Fibroblast of mammary gland (primary cell): Measurements from ENCODE around the gene ASPDH.

ENCODE experiments used
- DNase-seq: peaks from one replicate; pipeline ENCODE4 v3.0.0-alpha.2; 2010; ENCODE audit warnings: low read depth
- H3K4me3 ChIP-seq: 2 replicates; pipeline ENCODE4 v1.5.1; 2011; ENCODE audit warnings: low read depth, mild to moderate bottlenecking, low read length, moderate library complexity; ENCODE audit not compliant: control insufficient read depth
- CTCF ChIP-seq: conservative IDR thresholded peaks from 2 replicates; pipeline ENCODE4 v1.5.1; 2011; ENCODE audit warnings: low read depth, low read length, inconsistent platforms; ENCODE audit not compliant: control insufficient read depth, insufficient read depth

The ASPDH gene

DNA sequence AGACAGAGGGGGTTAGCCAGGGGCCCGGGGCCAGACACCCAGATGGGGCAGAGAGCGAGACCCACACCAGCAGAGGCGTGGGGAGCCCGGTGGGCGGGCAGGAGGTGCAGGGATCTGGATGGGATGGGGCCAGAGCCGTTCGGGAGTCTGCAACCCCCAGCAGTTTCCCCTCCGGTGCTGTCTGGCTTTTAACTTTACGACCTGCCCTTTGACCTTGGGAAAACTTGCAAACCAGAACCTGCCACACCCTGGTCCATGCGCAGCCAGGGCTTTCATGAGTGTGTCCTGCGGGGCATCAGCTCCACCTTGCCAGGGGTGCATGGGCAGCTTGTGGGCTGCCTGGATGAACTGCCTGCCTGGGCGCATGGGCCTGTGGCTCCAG, 12.5 kb downstream of the ASPDH start:
- no peak for TF ChIP-seq CTCF
- H3K4me3 ChIP-seq: no peak overlapping the region
- no peak for DNase-seq

GRCh38 chr19:50500753-50501151, 13.0 kb downstream of the ASPDH start:
- no peak overlapping the region for H3K4me3 ChIP-seq
- no peak for TF ChIP-seq CTCF
- DNase-seq: no peak

DNA sequence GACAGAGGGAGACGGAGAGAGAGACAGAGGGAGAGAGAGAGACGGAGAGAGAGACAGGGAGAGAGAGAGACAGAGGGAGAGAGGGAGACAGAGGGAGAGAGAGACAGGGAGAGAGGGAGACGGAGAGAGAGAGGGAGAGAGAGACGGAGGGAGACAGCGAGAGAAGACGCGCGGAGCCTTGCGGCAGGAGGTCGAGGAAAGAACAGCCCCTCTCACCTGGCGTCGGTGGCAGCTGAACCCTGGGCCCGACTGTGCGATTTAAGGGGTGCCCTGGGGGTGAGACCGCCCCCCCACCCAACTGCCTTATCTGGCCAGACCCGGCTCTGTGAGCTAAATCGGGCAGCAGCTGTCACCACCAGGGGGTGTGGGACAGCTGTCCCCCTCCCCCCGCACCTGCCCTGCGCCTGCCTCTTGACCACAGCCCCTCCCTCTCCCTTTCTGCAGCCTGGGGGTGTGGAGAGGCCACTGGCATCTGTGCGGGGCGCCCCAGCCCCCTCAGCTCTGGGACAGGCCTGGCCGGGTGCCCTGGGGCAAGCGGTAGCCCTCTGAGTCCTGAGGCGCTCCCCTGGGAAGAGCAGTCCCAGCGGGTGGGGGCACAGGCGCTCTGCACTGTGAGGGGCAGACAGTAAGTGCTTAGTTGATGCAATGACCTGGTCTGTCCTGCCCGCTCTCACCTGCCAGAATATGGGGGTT, 13.5 kb downstream of the ASPDH start:
- TF ChIP-seq CTCF: no peak
- no peak overlapping the region for H3K4me3 ChIP-seq
- no peak for DNase-seq

DNA sequence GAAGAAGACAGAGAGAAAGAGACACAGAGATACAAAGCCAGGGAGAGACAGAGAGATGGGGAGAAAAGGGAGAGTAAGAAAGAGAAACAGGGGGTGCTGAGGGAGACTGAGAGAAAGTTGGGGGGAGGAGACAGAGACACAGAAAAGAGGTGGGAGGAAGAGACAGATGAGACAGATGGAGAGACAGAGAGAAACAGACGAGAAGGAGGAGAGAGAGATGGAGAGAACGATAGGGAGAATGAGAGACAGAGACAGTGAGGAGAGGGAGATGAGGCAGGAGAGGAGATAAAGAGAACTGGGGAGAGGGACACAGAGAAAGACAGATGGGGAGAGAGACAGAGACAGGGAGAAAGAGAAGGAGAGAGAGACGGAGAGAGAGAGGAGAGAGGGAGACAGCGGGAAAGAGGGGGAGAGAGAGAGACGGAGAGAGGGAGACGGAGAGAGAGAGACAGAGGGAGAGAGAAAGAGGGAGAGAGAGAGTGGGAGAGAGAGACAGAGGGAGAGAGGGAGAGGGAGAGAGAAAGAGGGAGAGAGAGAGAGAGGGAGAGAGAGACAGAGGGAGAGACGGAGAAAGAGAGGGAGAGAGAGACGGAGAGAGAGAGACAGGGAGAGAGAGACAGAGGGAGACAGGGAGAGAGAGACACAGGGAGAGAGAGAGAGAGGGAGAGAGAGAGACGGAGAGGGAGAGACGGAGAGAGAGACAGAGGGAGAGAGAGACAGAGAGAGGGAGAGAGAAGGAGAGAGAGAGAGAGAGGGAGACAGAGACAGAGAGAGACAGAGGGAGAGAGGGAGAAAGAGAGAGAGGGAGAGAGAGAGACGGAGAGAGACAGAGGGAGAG, 15.3 kb downstream of the ASPDH start:
- TF ChIP-seq CTCF: no peak
- no peak overlapping the region for H3K4me3 ChIP-seq
- no peak for DNase-seq

GRCh38 chr19:50497022-50497405, 16.7 kb downstream of the ASPDH start:
- no peak for DNase-seq
- no peak overlapping the region for H3K4me3 ChIP-seq
- TF ChIP-seq CTCF: no peak

- no peak for TF ChIP-seq CTCF
- DNase-seq: no peak
- no peak overlapping the region for H3K4me3 ChIP-seq
Measured at GRCh38 chr19:50496189-50497021, 17.3 kb downstream of the ASPDH start.
